Measurements from ENCODE around the gene PARVB.

- TF ChIP-seq CTCF (conservative IDR thresholded peaks at IDR 0.05; ENCODE audit: low read depth, low read length) (no peak), EZH2phosphoT487 (IDR thresholded peaks at IDR 0.05; ENCODE audit: borderline replicate concordance, low read length) (no peak), EZH2 (IDR thresholded peaks at IDR 0.05; ENCODE audit: low read length, unreplicated experiment) (no peak)
Measured at GRCh38 chr22:44163536-44163935, 139.4 kb downstream of the PARVB start.

Data from PC-3 (cell line).